PFSK-1 (cell line): ENCODE data around the gene FGD6. TPM values are rescaled to one million over a fixed set of nuclear protein-coding genes. Genes with fewer than 3 reads are reported as not detected.

Experiments used
- FOXP2 ChIP-seq: optimal IDR thresholded peaks from 2 replicates; pipeline ENCODE3; 2011; ENCODE audit warnings: borderline replicate concordance, control low read depth, inconsistent platforms; ENCODE audit not compliant: insufficient read depth; ENCODE audit errors: extremely low read length, extremely low read depth
- POLR2AphosphoS5 ChIP-seq: IDR thresholded peaks from 2 replicates; pipeline ENCODE4 v1.6.1; 2012; ENCODE audit warnings: low read depth, mild to moderate bottlenecking, control low read depth, low read length, moderate library complexity
- SIN3A ChIP-seq: IDR thresholded peaks from 2 replicates; pipeline ENCODE4 v1.6.1; 2012; ENCODE audit warnings: mild to moderate bottlenecking, low read length, moderate library complexity, borderline replicate concordance; ENCODE audit not compliant: insufficient read depth
- TAF1 ChIP-seq: IDR thresholded peaks from 2 replicates; pipeline ENCODE4 v1.6.1; 2012; ENCODE audit warnings: low read length, control low read depth, borderline replicate concordance; ENCODE audit not compliant: insufficient read depth
- polyA plus RNA-seq: library from polyadenylated mRNA; unstranded; fragments of >200 nt; gene quantifications from one replicate; pipeline ENCODE4 v1.2.1, GENCODE V29; 2012; ENCODE audit warnings: low read depth, missing spikeins; ENCODE audit not compliant: insufficient read length
- TF ChIP-seq, protein P1 (sequence below), 2 experiments: IDR thresholded peaks; 2 replicates each; pipeline versions ENCODE4 v1.6.1 to v1.8.0; 2011 to 2012; ENCODE audit warnings: low read depth in 2 of 2, low read length in 2 of 2, control low read depth in 1 of 2, inconsistent platforms in 1 of 2, mild to moderate bottlenecking in 1 of 2, moderate library complexity in 1 of 2; ENCODE audit not compliant: insufficient read depth in 1 of 2

Gene FGD6
- polyA plus RNA-seq, result 0.68 TPM

DNA sequence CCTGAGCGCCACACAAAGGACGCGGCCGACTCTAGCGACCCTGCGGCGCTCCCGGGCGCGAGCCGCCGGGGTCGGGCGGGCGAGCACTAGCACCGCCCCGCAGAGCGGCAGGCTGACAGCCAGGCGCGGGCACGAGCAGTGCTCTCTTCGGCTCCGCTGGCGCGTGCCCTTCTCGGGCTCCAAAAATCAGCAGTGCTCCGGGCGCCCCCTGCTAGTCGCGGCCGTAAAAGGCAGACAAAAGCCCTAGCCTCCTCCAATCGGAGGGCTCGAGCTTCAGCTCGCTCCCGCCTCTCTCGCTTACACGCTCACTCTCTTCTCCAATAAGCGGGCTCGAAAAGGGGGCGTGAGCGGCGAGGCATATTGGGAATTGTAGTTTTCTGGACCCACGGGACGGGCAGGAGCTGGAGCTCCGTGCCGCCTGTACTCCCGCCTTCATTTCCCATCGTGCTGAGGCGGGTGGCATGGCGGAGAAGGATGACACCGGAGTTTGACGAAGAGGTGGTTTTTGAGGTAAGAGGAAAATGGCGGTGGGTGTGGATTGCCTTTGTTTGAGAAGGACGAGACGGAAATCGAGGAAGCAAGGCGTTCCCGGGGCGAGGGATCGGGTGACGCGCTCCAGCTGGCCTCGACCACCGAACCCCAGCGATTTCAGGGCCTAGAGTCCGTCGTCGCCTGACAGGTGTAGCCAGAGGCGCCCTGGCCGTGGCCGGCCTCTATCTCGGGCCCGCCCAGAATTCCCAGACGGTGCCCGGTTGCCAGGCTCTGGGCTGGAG is at the start of gene FGD6, which contains the start of gene VEZT:
TSS of gene FGD6 (minus strand) at position 91 of the 773 bp plus-strand sequence. CDS start 227 bp downstream, outside the sequence.
TSS of gene VEZT (plus strand) at position 431 of the 773 bp plus-strand sequence. CDS start at position 475, 44 bp downstream.
- peak; percentile 69; the same call in 1 of the 2 replicates for TF ChIP-seq POLR2AphosphoS5
- peak; percentile 76 for TF ChIP-seq FOXP2
- TF ChIP-seq, protein P1, sequence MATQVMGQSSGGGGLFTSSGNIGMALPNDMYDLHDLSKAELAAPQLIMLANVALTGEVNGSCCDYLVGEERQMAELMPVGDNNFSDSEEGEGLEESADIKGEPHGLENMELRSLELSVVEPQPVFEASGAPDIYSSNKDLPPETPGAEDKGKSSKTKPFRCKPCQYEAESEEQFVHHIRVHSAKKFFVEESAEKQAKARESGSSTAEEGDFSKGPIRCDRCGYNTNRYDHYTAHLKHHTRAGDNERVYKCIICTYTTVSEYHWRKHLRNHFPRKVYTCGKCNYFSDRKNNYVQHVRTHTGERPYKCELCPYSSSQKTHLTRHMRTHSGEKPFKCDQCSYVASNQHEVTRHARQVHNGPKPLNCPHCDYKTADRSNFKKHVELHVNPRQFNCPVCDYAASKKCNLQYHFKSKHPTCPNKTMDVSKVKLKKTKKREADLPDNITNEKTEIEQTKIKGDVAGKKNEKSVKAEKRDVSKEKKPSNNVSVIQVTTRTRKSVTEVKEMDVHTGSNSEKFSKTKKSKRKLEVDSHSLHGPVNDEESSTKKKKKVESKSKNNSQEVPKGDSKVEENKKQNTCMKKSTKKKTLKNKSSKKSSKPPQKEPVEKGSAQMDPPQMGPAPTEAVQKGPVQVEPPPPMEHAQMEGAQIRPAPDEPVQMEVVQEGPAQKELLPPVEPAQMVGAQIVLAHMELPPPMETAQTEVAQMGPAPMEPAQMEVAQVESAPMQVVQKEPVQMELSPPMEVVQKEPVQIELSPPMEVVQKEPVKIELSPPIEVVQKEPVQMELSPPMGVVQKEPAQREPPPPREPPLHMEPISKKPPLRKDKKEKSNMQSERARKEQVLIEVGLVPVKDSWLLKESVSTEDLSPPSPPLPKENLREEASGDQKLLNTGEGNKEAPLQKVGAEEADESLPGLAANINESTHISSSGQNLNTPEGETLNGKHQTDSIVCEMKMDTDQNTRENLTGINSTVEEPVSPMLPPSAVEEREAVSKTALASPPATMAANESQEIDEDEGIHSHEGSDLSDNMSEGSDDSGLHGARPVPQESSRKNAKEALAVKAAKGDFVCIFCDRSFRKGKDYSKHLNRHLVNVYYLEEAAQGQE (IDR thresholded peaks at IDR 0.05; ENCODE audit: insufficient read depth in 1 of 2, low read depth in 2 of 2, low read length in 2 of 2), result peak in 1 of 2 experiments; percentile 47; a peak in 2 of 4 replicates
- peak; percentile 78; the same call in 1 of the 2 replicates for TF ChIP-seq TAF1
- TF ChIP-seq SIN3A, result peak; percentile 54; the same call in 1 of the 2 replicates

DNA sequence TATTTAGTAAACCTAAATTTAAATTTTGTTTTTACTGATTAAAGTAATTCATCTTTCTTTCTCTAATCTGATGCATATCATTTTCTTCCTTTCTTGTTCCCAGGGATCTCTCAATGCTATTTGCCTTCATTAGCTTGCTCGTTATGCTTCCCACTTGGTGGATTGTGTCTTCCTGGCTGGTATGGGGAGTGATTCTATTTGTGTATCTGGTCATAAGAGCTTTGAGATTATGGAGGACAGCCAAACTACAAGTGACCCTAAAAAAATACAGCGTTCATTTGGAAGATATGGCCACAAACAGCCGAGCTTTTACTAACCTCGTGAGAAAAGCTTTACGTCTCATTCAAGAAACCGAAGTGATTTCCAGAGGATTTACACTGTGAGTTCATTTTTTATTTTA is 49.0 kb upstream of the FGD6 start:
- TF ChIP-seq POLR2AphosphoS5 (no peak), TAF1 (no peak), SIN3A (no peak), FOXP2 (no peak)
- TF ChIP-seq, protein P1 (IDR thresholded peaks at IDR 0.05; ENCODE audit: insufficient read depth in 1 of 2, low read depth in 2 of 2, low read length in 2 of 2), result no peak

DNA sequence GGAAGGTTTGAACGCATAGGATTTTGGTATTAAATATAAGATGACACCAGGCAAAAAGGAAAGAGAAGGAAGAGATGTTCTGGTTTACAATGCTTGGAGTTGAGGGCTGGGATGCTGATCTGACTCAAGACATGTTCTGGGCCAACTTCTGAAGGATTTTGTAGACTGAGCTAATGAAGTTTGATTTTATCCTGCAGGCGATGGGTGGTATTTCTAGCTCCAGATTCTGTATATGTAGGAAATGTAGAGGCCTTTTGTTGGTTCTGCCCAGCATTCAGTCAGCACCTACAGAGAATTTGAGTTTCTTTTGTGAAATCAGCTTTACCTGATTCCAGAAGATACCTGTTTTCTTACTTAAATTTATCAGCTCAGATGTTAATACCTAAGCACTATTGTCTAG is 48.5 kb upstream of the FGD6 start:
- TF ChIP-seq, protein P1 (IDR thresholded peaks at IDR 0.05; ENCODE audit: insufficient read depth in 1 of 2, low read depth in 2 of 2, low read length in 2 of 2), result no peak
- TF ChIP-seq TAF1 (no peak), FOXP2 (no peak), SIN3A (no peak), POLR2AphosphoS5 (no peak)

DNA sequence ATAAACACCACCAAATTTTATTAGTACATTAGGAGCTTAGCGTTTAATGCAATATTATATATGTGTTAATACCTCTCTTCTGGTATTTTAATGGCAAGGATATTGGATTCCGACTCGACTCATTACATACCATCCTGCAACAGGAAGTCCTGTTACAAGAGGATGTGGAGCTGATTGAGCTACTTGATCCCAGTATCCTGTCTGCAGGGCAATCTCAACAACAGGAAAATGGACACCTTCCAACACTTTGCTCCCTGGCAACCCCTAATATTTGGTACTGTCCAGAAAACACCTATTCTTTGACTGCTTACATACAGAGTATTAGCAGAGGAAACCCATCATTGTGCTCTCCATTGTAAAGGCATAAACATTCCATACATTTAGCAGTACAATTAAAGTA is 45.5 kb upstream of the FGD6 start:
- TF ChIP-seq POLR2AphosphoS5, result no peak
- TF ChIP-seq, protein P1 (IDR thresholded peaks at IDR 0.05; ENCODE audit: insufficient read depth in 1 of 2, low read depth in 2 of 2, low read length in 2 of 2), result peak in 1 of 2 experiments; percentile 36; a peak in 1 of 4 replicates

DNA sequence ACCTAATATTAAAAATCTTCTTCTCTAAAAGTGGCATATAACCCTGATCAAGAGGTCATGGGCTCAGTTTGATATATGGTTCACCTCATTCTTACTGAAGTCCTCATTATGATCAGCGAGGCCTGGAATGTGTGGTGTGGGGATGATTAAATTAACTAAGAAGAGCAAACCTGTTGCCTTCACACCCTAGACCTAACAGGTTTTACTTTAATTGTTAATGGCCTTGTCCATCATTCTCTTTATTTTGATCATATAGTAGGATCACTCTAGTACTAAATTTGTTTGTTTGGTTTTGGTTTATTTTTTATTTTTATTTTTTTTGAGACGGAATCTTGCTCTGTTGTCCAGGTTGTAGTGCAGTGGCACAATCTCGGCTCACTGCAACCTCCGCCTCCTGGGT is 43.8 kb upstream of the FGD6 start:
- TF ChIP-seq TAF1 (no peak), FOXP2 (no peak), POLR2AphosphoS5 (no peak), SIN3A (no peak)
- TF ChIP-seq, protein P1 (IDR thresholded peaks at IDR 0.05; ENCODE audit: insufficient read depth in 1 of 2, low read depth in 2 of 2, low read length in 2 of 2), result no peak
